ENCODE results near the gene SNX33. TPM values are rescaled to one million over a fixed set of nuclear protein-coding genes. Genes with fewer than 3 reads are reported as not detected.
"Not testable (repeated sequence)": the region's sequence is repeated elsewhere in the genome, so short reads cannot be mapped to it uniquely, and the experiment has no call there.

Gene SNX33
- total RNA-seq, 1 experiment from 2014 or later = 5.1 TPM

- no peak for DNase-seq (ENCODE audit: low spot score)
These were observed 15.3 kb downstream of the SNX33 start for GRCh38 chr15:75662823-75663519.

GRCh38 chr15:75663931-75664421 is 16.3 kb downstream of the SNX33 start:
- no peak for DNase-seq (ENCODE audit: low spot score)

GRCh38 chr15:75666823-75667501 is 19.2 kb downstream of the SNX33 start:
- peak; percentile 97 for DNase-seq (ENCODE audit: low spot score)

- DNase-seq (ENCODE audit: low spot score) = no peak
These were observed 21.6 kb downstream of the SNX33 start for GRCh38 chr15:75669191-75669878.

GRCh38 chr15:75669879-75670212 is 22.1 kb downstream of the SNX33 start:
- no peak for DNase-seq (ENCODE audit: low spot score)

- no peak for DNase-seq (ENCODE audit: low spot score)
These were observed 24.3 kb downstream of the SNX33 start for GRCh38 chr15:75671730-75672602.

- peak; percentile 59 for DNase-seq (ENCODE audit: low spot score)
These were observed 25.1 kb downstream of the SNX33 start for GRCh38 chr15:75672646-75673425.

- no peak for DNase-seq (ENCODE audit: low spot score)
These were observed 25.9 kb downstream of the SNX33 start for GRCh38 chr15:75673426-75674235.

- no peak for DNase-seq (ENCODE audit: low spot score)
These were observed 26.7 kb downstream of the SNX33 start for GRCh38 chr15:75674366-75674765.

GRCh38 chr15:75675579-75676404 is 28.1 kb downstream of the SNX33 start:
- DNase-seq (ENCODE audit: low spot score) = no peak

GRCh38 chr15:75676688-75677464 is 29.2 kb downstream of the SNX33 start:
- no peak for DNase-seq (ENCODE audit: low spot score)

- no peak for DNase-seq (ENCODE audit: low spot score)
These were observed 30.0 kb downstream of the SNX33 start for GRCh38 chr15:75677465-75678323.

- not testable (repeated sequence) for DNase-seq (ENCODE audit: low spot score)
These were observed 30.6 kb downstream of the SNX33 start for GRCh38 chr15:75678324-75678690.

GRCh38 chr15:75680007-75680789 is 32.5 kb downstream of the SNX33 start:
- no peak for DNase-seq (ENCODE audit: low spot score)

GRCh38 chr15:75682181-75683135 is 34.7 kb downstream of the SNX33 start:
- no peak for DNase-seq (ENCODE audit: low spot score)

Measured in H4 (cell line).